ENCODE data around the gene AQP12B. TPM values are rescaled to one million over a fixed set of nuclear protein-coding genes. Genes with fewer than 3 reads are reported as not detected.

AQP12B gene
- total RNA-seq, 1 experiment from 2014 or later = not detected

DNA sequence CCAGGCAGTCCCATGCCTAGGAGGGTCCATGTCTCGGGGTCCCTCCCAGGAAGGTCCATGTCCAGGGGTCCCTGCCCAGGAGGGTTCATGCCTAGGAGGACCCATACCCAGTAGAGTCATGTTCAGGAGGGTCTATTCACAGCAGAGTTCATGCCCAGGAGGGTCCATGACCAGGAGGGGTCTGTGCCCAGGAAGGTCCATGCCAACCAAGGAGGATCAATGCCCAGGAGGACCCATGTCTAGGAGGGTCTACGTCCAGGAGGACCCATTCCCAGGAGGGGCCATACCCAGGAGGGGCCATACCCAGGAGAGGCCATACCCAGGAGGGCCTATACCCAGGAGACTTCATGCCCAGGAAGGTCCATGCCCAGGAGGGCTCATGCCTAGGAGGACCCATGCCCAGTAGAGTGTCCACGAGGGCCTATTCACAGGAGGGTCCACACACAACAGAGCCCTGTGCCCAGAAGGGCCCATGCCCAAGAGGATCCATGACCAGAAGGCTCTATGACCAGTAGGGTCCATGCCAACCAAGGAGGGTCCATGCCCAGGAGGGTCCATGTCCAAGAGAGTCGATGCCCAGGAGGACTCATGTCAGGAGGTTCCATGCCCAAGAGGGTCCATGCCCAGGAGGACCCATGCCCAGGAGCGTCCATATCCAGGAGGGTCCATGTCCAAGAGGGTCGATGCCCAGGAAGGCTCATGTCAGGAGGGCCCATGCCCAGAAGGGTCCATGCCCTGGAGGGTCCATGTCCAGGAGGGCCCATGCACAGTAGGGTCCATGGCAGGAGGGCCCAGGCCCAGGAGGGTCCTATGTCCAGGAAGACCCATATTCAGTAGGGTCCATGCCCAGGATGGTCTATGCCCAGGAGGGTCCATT, 47.3 kb downstream of the AQP12B start:
- no peak overlapping the region for H3K4me3 Mint-ChIP-seq (ENCODE audit: unreplicated experiment)
- H3K9me3 Mint-ChIP-seq (ENCODE audit: unreplicated experiment) = peaks cover 16% of the 10 kb centered on the region
- Histone ChIP-seq H3K9me3 (0 out of 2 replicates have a peak, but pooled peaks cover 3% of the 10 kb centered on the region), H3K27me3 (replicated peaks; ENCODE audit: control insufficient read depth, insufficient read depth, low read length) (no peaks in the 10 kb centered on the region), H3K4me3 (ENCODE audit: low read depth, low read length) (no peak overlapping the region), H3K36me3 (ENCODE audit: control insufficient read depth, insufficient read depth, low read length) (no peaks in the 10 kb centered on the region), H3K4me1 (no peaks in the 10 kb centered on the region)
- H3K27me3 Mint-ChIP-seq (ENCODE audit: insufficient read depth, unreplicated experiment) = no peaks in the 10 kb centered on the region
- H3K4me1 Mint-ChIP-seq (ENCODE audit: low read depth, unreplicated experiment) = no peaks in the 10 kb centered on the region
- H3K27ac Mint-ChIP-seq (ENCODE audit: unreplicated experiment) = no peak overlapping the region
- BruUV-seq (replicated peaks) = no TSS peak
- intact Hi-C loops (cut with micrococcal nuclease; ENCODE audit: unreplicated experiment) = no loop called here
- ChIA-PET CTCF (no interaction called here), POLR2A (no interaction called here)
- DNase-seq = no peak
- TF ChIP-seq CTCF (IDR thresholded peaks at IDR 0.05; ENCODE audit: insufficient read depth in 1 of 2, low read depth in 1 of 2, low read length in 1 of 2, severe bottlenecking in 1 of 2, unreplicated experiment in 1 of 2) = no peak
- H3K36me3 Mint-ChIP-seq (ENCODE audit: insufficient read depth, unreplicated experiment) = peaks cover 6% of the 10 kb centered on the region

GRCh38 chr2:240632306-240632721, 50.4 kb downstream of the AQP12B start:
- no peaks in the 10 kb centered on the region for H3K27me3 ChIP-seq (replicated peaks; ENCODE audit: control insufficient read depth, insufficient read depth, low read length)
- Mint-ChIP-seq H3K27me3 (ENCODE audit: insufficient read depth, unreplicated experiment) (no peaks in the 10 kb centered on the region), H3K27ac (ENCODE audit: unreplicated experiment) (no peak overlapping the region), H3K9me3 (ENCODE audit: unreplicated experiment) (peaks cover 16% of the 10 kb centered on the region), H3K36me3 (ENCODE audit: insufficient read depth, unreplicated experiment) (peaks cover 6% of the 10 kb centered on the region), H3K4me1 (ENCODE audit: low read depth, unreplicated experiment) (no peaks in the 10 kb centered on the region), H3K4me3 (ENCODE audit: unreplicated experiment) (no peak overlapping the region)
- no peak overlapping the region for H3K4me3 ChIP-seq (ENCODE audit: low read depth, low read length)
- intact Hi-C loops (cut with micrococcal nuclease; ENCODE audit: unreplicated experiment) = no loop called here
- no peak for TF ChIP-seq CTCF (IDR thresholded peaks at IDR 0.05; ENCODE audit: insufficient read depth in 1 of 2, low read depth in 1 of 2, low read length in 1 of 2, severe bottlenecking in 1 of 2, unreplicated experiment in 1 of 2)
- 0 out of 2 replicates have a peak, but pooled peaks cover 3% of the 10 kb centered on the region for H3K9me3 ChIP-seq
- no peak for DNase-seq
- ChIA-PET CTCF (no interaction called here), POLR2A (no interaction called here)
- no TSS peak for BruUV-seq (replicated peaks)
- H3K36me3 ChIP-seq (ENCODE audit: control insufficient read depth, insufficient read depth, low read length) = no peaks in the 10 kb centered on the region; the same call in none of the 2 replicates
- no peaks in the 10 kb centered on the region for H3K4me1 ChIP-seq

- Histone ChIP-seq H3K9me3 (0 out of 2 replicates have a peak, but pooled peaks cover 3% of the 10 kb centered on the region), H3K27me3 (replicated peaks; ENCODE audit: control insufficient read depth, insufficient read depth, low read length) (no peaks in the 10 kb centered on the region), H3K4me3 (ENCODE audit: low read depth, low read length) (no peak overlapping the region), H3K4me1 (no peaks in the 10 kb centered on the region), H3K36me3 (ENCODE audit: control insufficient read depth, insufficient read depth, low read length) (no peaks in the 10 kb centered on the region; the same call in none of the 2 replicates)
- Mint-ChIP-seq H3K9me3 (ENCODE audit: unreplicated experiment) (peaks cover 16% of the 10 kb centered on the region), H3K36me3 (ENCODE audit: insufficient read depth, unreplicated experiment) (peaks cover 6% of the 10 kb centered on the region), H3K27ac (ENCODE audit: unreplicated experiment) (no peak overlapping the region), H3K4me3 (ENCODE audit: unreplicated experiment) (no peak overlapping the region), H3K27me3 (ENCODE audit: insufficient read depth, unreplicated experiment) (no peaks in the 10 kb centered on the region), H3K4me1 (ENCODE audit: low read depth, unreplicated experiment) (no peaks in the 10 kb centered on the region)
- BruUV-seq (replicated peaks) = no TSS peak
- DNase-seq = no peak
- no peak for TF ChIP-seq CTCF (IDR thresholded peaks at IDR 0.05; ENCODE audit: insufficient read depth in 1 of 2, low read depth in 1 of 2, low read length in 1 of 2, severe bottlenecking in 1 of 2, unreplicated experiment in 1 of 2)
- POLR2A ChIA-PET = no interaction called here
- intact Hi-C loops (cut with micrococcal nuclease; ENCODE audit: unreplicated experiment) = no loop called here
- CTCF ChIA-PET = no interaction called here
Observed at GRCh38 chr2:240631548-240632305, 51.0 kb downstream of the AQP12B start.
